SK-N-SH (cell line): ENCODE measurements around the gene FAM234A. TPM values are rescaled to one million over a fixed set of nuclear protein-coding genes. Genes with fewer than 3 reads are reported as not detected.

Experiments
- CTCF ChIA-PET: fragments of 300-600, 350-600 bp; formaldehyde crosslinking; extraction: SDS; loops from one replicate; lab custom pipeline; 2021; lab: Yijun Ruan, JAX
- POLR2A ChIA-PET: fragments of 350-600 bp; sonication (Branson Sonifier 250); formaldehyde crosslinking; extraction: SDS; loops from one replicate; lab custom pipeline; 2020; ENCODE audit warnings: antibody characterized with exemption, inconsistent platforms; lab: Yijun Ruan, JAX
- DNase-seq: peaks from one replicate; pipeline ENCODE4 v3.0.0; 2012
- H2AFZ ChIP-seq: fragments of 200-600 bp; sonication (generic); 2 replicates; pipeline ENCODE4 v1.8.1; 2016; ENCODE audit warnings: antibody characterized with exemption, mild to moderate bottlenecking, low read depth
- H3F3A ChIP-seq: fragments of 200-600 bp; sonication (generic); replicated peaks from 2 replicates; pipeline ENCODE3; 2016; ENCODE audit warnings: antibody characterized with exemption, mild to moderate bottlenecking; ENCODE audit not compliant: insufficient read depth
- H3K27ac ChIP-seq, 2 experiments: fragments of 200-500 bp in 1 of 2; fragments of 200-600 bp in 1 of 2; sonication (Bioruptor generic) in 1 of 2; sonication (generic), shearing (Covaris generic) in 1 of 2; 2 replicates each; pipeline versions ENCODE4 v1.5.1 to v1.6.1; 2014 to 2016; ENCODE audit warnings: low read depth in 2 of 2, inconsistent platforms in 1 of 2, low read length in 1 of 2, mild to moderate bottlenecking in 1 of 2, mixed read lengths in 1 of 2
- H3K27me3 ChIP-seq: fragments of 200-600 bp; sonication (generic), shearing (Covaris generic); 2 replicates; pipeline ENCODE4 v1.6.1; 2016; ENCODE audit warnings: mixed run types; ENCODE audit not compliant: insufficient read depth
- H3K36me3 ChIP-seq, 2 experiments: fragments of 200-500 bp in 1 of 2; fragments of 200-600 bp in 1 of 2; sonication (Bioruptor generic) in 1 of 2; sonication (generic) in 1 of 2; replicated peaks in 1 of 2; 2 replicates each; pipeline versions ENCODE3 to v1.5.1; 2014 to 2016; ENCODE audit warnings: low read length in 1 of 2, mild to moderate bottlenecking in 1 of 2; ENCODE audit not compliant: insufficient read depth in 2 of 2, control insufficient read depth in 1 of 2
- H3K4me1 ChIP-seq, 2 experiments: fragments of 200-500 bp in 1 of 2; fragments of 200-600 bp in 1 of 2; sonication (Bioruptor generic) in 1 of 2; sonication (generic), shearing (Covaris generic) in 1 of 2; 2 replicates each; pipeline versions ENCODE4 v1.5.1 to v1.6.1; 2014 to 2016; ENCODE audit warnings: low read depth in 1 of 2, low read length in 1 of 2, mixed run types in 1 of 2; ENCODE audit not compliant: insufficient read depth in 2 of 2, control insufficient read depth in 1 of 2
- H3K4me2 ChIP-seq: fragments of 200-600 bp; sonication (generic), shearing (Covaris generic); 2 replicates; pipeline ENCODE4 v1.6.1; 2017; ENCODE audit warnings: mixed run types
- H3K4me3 ChIP-seq, 2 experiments: fragments of 200-500 bp in 1 of 2; fragments of 200-600 bp in 1 of 2; sonication (Bioruptor generic) in 1 of 2; sonication (generic), shearing (Covaris generic) in 1 of 2; 2 replicates each; pipeline versions ENCODE4 v1.5.1 to v1.8.1; 2014 to 2016; ENCODE audit warnings: low read depth in 2 of 2, inconsistent platforms in 1 of 2, low read length in 1 of 2, mild to moderate bottlenecking in 1 of 2, mixed read lengths in 1 of 2, moderate library complexity in 1 of 2
- H3K79me2 ChIP-seq: fragments of 200-600 bp; sonication (generic); 2 replicates; pipeline ENCODE4 v1.8.1; 2017; ENCODE audit warnings: mild to moderate bottlenecking; ENCODE audit not compliant: insufficient read depth
- H3K9ac ChIP-seq: fragments of 200-600 bp; sonication (generic); 2 replicates; pipeline ENCODE4 v1.6.1; 2017; ENCODE audit warnings: mixed run types
- H3K9me2 ChIP-seq: fragments of 200-600 bp; sonication (generic); 2 replicates; pipeline ENCODE4 v1.6.1; 2017; ENCODE audit warnings: mixed run types
- H3K9me3 ChIP-seq: fragments of 200-600 bp; sonication (generic); 2 replicates; pipeline ENCODE4 v1.6.1; 2017; ENCODE audit warnings: mixed run types, mild to moderate bottlenecking, moderate library complexity
- H4K20me1 ChIP-seq: fragments of 200-600 bp; sonication (generic); 2 replicates; pipeline ENCODE4 v1.6.1; 2017; ENCODE audit warnings: mild to moderate bottlenecking, mixed run types; ENCODE audit not compliant: insufficient read depth
- CTCF ChIP-seq: fragments of 200-600 bp; sonication (generic); IDR thresholded peaks from 2 replicates; pipeline ENCODE4 v1.6.1; 2017; ENCODE audit warnings: antibody characterized with exemption, mild to moderate bottlenecking, moderate library complexity
- EZH2phosphoT487 ChIP-seq: fragments of 200-600 bp; sonication (generic); IDR thresholded peaks from 2 replicates; pipeline ENCODE4 v1.6.1; 2017; ENCODE audit warnings: low read depth, mixed run types, mild to moderate bottlenecking, antibody characterized with exemption, moderate library complexity, borderline replicate concordance
- FOXJ3 ChIP-seq: sonication (generic); formaldehyde crosslinking; IDR thresholded peaks from 2 replicates; pipeline ENCODE4 v1.5.1; 2020; ENCODE audit warnings: mild to moderate bottlenecking, missing genetic modification reagents
- RAD21 ChIP-seq: IDR thresholded peaks from 2 replicates; pipeline ENCODE4 v1.6.1; 2012; ENCODE audit warnings: mild to moderate bottlenecking, low read length
- WGBS: methylation state at CpG from one replicate; pipeline ENCODE4 v1.1.6; 2017; ENCODE audit warnings: low lambda C conversion rate; 5-methylcytosine and 5-hydroxymethylcytosine counted together
- polyA plus RNA-seq, 3 experiments: library from polyadenylated mRNA; depleted of rRNA; stranded (reverse); fragments of >200 nt; gene quantifications; 2 replicates each; pipeline ENCODE4 v1.2.3, GENCODE V29; 2012

Gene FAM234A
- polyA plus RNA-seq, 1 of the 3 experiments (the other 2 are of a cell fraction): 126 TPM

- Histone ChIP-seq H3K4me1 (no peaks in the 10 kb centered on the region), H3K79me2 (no peaks in the 10 kb centered on the region), H3F3A (no peaks in the 10 kb centered on the region), H3K27ac (no peak overlapping the region), H3K27me3 (no peaks in the 10 kb centered on the region), H3K4me2 (no peak overlapping the region), H2AFZ (no peak overlapping the region), H4K20me1 (no peaks in the 10 kb centered on the region), H3K36me3 (peaks cover 0 to 32% of the 10 kb centered on the region in 2 experiments), H3K9me2 (no peaks in the 10 kb centered on the region), H3K4me3 (no peak overlapping the region), H3K9me3 (no peaks in the 10 kb centered on the region), H3K9ac (no peak overlapping the region)
- POLR2A ChIA-PET: no interaction called here
- no peak for DNase-seq
- TF ChIP-seq FOXJ3 (CRISPR knock-in tag): no peak
- CTCF ChIA-PET: interaction anchor here (1.1 kb wide), 1 partner anchor 169 kb away, joined by 3 read pairs; no protein-coding TSS in a partner anchor
- 97% methylated on average over 6 of the region's 22 CpGs for WGBS
These were observed 52.1 kb downstream of the FAM234A start for GRCh38 chr16:286491-287297.

- TF ChIP-seq RAD21: 0 out of 2 replicates have a peak, but pooled peaks have one; percentile 11
- TF ChIP-seq EZH2phosphoT487: no peak
- 0 out of 2 replicates have a peak, but pooled peaks have one; percentile 9 for TF ChIP-seq CTCF
These were observed 52.7 kb downstream of the FAM234A start for GRCh38 chr16:287298-287811.

More at GRCh38 chr16:287298-287811, 52.7 kb downstream of the FAM234A start:
- Histone ChIP-seq H3K27ac (no peak overlapping the region), H3K79me2 (no peaks in the 10 kb centered on the region), H3K9me2 (no peaks in the 10 kb centered on the region), H3K4me2 (no peak overlapping the region), H3K9me3 (no peaks in the 10 kb centered on the region), H4K20me1 (no peaks in the 10 kb centered on the region), H3K4me1 (no peaks in the 10 kb centered on the region), H2AFZ (no peak overlapping the region), H3F3A (no peaks in the 10 kb centered on the region), H3K27me3 (no peaks in the 10 kb centered on the region), H3K9ac (no peak overlapping the region), H3K4me3 (no peak overlapping the region), H3K36me3 (peaks cover 0 to 38% of the 10 kb centered on the region in 2 experiments)
- POLR2A ChIA-PET: no interaction called here
- DNase-seq: no peak
- 82% methylated on average over 15 of the region's 16 CpGs for WGBS
- CTCF ChIA-PET: interaction anchor here (1.1 kb wide), 1 partner anchor 170 kb away, joined by 3 read pairs; no protein-coding TSS in a partner anchor
